Measurements from ENCODE around the gene RABL6. TPM values are rescaled to one million over a fixed set of nuclear protein-coding genes. Genes with fewer than 3 reads are reported as not detected.

The RABL6 gene, protein sequence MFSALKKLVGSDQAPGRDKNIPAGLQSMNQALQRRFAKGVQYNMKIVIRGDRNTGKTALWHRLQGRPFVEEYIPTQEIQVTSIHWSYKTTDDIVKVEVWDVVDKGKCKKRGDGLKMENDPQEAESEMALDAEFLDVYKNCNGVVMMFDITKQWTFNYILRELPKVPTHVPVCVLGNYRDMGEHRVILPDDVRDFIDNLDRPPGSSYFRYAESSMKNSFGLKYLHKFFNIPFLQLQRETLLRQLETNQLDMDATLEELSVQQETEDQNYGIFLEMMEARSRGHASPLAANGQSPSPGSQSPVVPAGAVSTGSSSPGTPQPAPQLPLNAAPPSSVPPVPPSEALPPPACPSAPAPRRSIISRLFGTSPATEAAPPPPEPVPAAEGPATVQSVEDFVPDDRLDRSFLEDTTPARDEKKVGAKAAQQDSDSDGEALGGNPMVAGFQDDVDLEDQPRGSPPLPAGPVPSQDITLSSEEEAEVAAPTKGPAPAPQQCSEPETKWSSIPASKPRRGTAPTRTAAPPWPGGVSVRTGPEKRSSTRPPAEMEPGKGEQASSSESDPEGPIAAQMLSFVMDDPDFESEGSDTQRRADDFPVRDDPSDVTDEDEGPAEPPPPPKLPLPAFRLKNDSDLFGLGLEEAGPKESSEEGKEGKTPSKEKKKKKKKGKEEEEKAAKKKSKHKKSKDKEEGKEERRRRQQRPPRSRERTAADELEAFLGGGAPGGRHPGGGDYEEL
- 68.2 and 77.4 TPM in 2 replicates for total RNA-seq

DNA sequence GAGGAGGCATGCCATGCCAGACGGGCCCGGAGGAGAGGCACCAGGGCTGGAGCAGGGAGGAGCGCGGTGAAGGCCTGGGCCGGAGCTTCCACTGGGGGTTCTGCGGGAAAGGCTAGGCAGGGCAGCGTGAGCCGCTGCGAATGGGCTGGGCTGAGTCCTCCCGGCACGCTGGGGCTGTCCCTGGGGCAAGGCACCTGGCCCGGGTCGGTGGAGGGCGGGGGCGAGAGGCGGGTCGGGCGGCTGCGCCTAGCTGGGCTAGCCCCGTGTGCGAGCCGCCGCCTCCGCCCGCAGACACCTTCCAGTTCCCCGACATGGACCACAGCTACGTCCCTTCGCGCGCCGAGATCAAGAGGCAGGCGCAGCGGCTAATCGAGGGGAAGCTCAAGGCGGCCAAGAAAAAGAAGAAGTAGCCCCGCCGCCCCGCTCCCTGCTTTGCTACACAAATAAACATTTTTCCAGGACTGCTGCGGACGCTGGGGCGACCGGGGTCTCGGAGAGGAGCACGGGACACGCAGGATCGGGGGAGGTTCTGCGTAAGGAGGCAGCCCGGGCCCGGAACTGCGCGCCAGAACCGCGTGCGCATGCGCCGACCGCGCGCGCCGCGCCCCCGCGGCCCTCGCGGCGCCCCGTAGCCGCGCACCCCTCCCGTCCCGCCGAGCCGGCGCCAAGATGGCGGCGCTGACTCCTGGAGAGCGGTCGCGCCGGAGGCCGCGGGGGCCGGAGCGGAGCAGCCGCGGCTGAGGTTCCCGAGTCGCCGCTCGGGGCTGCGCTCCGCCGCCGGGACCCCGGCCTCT is at the start of gene RABL6:
Gene RABL6, plus strand, starts transcription at position 668 of the 794 bp plus-strand sequence. CDS start 249 bp downstream, outside the sequence.

DNA sequence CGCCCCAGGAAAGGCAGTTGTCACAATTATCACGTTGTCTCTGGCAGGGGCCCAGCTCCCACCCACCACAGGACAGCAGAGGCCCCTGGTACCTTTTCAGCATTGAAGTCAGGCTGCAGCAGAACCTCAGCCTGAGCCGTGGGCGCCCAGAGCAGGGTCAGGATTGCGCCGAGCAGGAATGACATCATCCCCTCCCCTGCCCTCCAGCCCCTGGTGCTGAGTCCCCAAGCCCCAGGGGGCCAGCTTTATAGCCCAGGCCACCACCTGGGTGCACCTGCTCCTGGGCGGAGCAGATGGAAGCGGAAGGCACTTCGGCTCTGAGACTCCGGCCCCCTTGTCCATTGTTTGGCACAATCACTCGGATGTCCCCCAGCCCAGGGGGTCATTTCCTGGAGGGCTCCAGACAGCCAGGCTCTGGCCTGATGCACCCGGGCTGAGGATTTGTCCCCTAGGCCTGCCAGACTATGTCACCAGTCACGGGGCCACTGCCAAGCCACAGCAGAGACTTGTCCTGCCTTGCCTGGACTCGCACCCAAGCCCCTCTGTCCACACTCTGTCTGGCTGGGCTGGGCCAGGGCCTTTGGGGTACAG is 43.4 kb upstream of the RABL6 start, which contains the start of gene LCN15:
Gene LCN15, minus strand, starts transcription at position 218 of the 591 bp plus-strand sequence. Its CDS starts 30 bp downstream, at position 188.

DNA sequence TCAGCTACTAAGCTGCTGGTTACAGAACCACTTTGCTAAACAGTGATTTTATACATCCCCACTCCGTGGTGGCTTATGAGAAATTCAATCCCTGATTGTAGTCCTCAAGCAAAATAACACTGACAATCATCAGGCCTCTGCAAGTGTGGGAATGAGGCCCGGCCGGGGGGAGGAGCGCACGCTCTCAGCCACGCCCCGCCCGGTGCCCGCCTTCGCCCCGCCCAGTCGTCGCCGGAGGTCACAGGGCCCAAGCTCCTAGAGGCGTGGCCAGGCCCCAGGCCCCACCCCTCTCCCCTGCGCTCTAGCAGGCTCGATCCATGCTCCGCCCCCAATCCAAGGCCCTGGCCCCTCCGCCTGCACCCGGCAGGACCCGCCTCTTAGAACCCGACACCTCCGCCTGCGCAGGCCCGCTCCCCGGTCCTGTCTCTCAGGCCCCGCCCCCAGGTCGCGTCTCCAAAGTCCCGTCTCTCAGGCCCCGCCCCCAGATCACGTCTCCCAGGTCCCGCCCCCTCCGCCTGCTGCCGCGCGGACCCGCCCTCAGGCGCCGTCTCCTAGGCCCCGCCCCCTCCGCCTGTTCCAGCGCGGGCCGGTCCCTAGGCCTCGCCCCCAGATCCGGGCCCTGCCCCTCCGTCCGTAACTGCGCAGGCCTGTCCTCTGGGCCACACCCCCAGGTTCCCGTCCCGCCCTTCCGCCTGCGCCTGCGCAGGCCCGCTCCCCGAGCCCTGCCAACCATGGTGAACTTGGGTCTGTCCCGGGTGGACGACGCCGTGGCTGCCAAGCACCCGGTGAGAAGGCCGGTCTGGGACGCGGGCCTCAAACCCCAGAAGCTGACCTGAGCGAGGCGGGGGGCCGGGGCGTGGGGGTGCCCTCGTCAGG is 16.9 kb upstream of the RABL6 start, which contains the start of gene TMEM141:
Gene TMEM141, plus strand, starts transcription at position 705 of the 876 bp plus-strand sequence. Its CDS starts 27 bp downstream, at position 732.

DNA sequence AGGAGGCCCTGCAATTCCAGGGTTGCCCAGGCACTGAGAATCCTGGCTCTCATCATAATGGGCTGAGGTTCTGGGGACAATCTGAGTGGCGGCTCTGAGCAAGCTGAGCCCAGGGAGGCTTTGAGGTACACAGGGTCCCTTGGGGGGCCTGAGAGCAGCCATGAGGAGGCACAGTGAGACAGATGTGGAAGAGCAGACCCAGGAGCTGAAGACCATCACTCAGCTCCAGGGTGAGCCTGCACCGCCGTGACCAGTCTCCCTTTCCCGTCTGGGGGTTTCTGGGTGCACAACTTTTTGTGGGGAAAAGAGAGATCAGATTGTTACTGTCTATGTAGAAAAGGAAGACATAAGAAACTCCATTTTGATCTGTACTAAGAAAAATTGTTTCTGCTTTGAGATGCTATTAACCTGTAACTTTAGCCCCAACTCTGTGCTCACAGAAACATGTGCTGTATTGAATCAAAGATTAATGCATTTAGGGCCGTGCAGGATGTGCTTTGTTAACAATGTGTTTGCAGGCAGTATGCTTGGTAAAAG is 11.4 kb upstream of the RABL6 start, which contains the start of gene CCDC183:
Gene CCDC183, plus strand, starts transcription at position 101 of the 537 bp plus-strand sequence. Its CDS starts 60 bp downstream, at position 161.

DNA sequence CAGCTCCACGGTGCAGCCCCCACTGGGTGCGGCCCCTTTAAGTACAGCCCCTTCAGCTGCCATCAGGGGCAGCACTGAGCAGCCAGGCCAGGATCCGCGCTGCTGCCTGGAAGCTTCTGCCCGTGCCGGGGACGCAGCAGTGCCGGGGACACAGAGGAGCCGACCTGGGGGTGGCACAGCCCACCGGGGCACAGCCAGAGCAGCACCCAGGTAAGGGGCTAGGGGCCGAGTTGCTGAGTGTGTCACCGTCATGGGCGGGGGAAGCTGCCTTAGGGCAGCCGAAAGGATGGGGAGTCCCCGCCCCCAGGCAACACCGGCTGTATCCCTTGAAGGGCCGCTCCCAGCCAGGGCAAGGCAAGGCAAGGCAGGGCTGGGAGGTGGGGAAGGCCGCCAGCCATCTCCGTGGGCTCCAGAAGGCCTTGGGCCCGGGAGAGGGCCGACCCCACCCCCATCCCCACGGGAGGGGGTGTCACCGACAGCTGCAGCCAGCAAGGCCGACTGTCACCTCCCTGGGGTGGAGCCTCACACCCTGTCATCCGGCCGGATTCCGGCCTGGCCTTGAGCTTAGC is 34.7 kb downstream of the RABL6 start, which contains the start of gene AJM1:
Gene AJM1, plus strand, starts transcription at position 99 of the 569 bp plus-strand sequence. CDS start 1,937 bp downstream, outside the sequence.

DNA sequence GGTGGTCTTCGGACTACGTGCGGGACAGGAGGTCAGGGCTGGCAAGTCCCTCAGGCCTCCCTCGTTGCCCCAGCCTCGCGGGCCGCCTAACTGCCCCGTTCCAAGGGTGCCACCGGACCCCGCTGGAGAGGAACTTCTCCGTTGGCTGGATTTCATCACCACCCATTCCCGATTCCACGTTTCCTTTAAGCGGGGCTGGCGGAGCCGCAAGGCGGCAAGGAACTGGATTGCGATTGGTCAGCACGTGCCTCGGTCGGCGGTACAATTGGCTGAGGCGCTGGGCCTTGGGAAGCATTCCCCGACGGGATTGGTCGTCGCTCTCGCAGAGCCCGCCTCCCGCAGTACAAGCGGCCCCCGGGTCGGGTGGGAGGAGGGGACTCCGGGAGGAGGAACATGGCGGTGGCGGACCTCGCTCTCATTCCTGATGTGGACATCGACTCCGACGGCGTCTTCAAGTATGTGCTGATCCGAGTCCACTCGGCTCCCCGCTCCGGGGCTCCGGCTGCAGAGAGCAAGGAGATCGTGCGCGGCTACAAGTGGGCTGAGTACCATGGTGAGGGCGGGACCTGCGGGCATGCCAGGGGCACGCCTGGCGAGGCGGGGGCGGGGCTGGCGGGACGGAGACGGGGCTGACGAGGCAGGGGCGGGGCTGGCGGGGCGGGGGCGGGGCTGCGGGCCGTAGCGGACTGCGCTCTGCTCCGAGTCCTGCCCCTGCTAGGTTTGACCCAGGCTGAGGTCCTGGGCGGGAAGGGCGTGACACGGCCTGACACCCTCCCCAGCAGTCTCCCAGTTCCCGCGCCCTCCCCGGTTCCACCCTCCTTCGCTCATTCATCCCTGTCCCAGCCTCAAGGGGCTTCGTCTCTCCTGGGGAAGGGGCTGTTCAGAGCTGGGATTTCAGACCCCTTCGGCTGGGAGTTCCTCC is 41.6 kb downstream of the RABL6 start, which contains the start of gene PHPT1:
Gene PHPT1, plus strand, starts transcription at position 372 of the 922 bp plus-strand sequence. Its CDS starts 22 bp downstream, at position 394.

DNA sequence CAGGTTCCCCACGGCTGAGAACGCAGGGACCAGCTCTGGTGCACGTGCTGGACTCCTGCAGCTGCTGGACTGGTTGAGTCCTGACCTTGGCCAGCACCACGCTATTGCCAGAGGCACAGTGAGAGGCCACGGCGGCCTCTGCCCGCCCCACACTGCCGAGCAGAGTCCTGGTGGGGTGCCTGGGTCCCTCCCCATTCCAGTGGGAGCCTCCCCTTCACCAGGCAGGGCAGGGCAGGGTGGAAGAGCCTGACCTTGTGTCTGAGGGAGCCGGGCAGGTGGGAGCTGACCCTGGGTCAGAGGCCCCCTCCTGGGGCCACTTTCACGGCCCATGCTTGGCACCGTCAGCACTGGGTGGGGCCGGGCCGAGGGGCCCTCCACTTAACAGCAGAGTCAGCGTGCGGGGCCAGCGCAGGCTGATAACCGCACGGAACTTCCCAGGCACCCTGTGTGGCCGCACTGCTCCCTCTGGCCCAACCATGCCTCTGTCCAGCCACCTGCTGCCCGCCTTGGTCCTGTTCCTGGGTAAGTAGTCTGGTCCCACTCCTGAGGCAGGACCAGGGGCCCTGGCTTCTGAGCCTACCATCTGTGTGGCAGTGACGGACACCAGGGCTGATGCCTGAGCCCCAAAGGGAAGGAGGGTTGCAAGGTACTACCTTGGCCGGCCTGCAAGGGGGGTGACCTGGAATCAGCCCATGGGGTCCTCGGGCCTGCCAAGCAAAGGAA is 44.4 kb downstream of the RABL6 start, which contains the start of gene MAMDC4:
Gene MAMDC4, plus strand, starts transcription at position 406 of the 723 bp plus-strand sequence. Its CDS starts 71 bp downstream, at position 477.

DNA sequence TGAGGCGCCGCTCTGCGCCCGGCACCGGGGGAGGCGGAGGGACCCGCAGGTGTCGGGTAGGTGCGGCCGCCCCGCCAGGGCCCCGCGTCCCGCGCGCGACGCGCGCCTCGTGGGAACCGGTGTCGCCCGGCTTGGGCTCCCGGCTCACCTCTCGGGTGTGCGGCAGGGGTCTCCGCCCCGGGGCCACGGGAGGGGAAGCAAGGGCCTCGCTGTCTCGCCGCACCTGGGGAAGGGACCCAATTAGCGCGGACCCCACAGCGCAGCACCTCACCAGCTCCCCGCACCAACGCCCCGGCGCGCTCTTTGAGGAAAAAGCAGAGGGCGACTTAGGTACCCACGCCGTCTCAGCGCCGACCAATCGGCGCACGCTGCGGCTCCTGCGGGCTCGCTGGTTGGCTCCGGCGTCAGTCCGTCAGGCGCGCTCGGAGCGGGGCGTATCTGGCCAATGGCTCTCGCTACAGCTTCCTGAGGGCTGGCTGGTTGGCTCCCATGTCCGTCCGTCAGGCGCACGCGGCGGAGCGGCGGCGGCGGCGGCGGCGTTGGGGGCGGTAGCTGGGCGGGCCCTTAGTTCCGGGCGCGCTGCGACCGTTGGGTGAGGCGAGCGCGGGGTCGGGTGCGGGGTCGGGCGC is 78.3 kb downstream of the RABL6 start, which contains the start of gene TRAF2:
Gene TRAF2, plus strand, starts transcription at position 567 of the 629 bp plus-strand sequence. CDS start 12,225 bp downstream, outside the sequence.

Other genes with a start within 250 kb of the RABL6 start
- gene EGFL7, start 145.0 kb upstream of the RABL6 start, total RNA-seq, result 189 and 232 TPM in 2 replicates
- 76.0 and 90.6 TPM in 2 replicates for gene AGPAT2, start 120.5 kb upstream of the RABL6 start, total RNA-seq
- gene DIPK1B, start 95.4 kb upstream of the RABL6 start, total RNA-seq, result 20.1 and 25.1 TPM in 2 replicates
- gene LCN10, start 65.0 kb upstream of the RABL6 start, total RNA-seq, result not detected in 2 replicates
- not detected in 2 replicates for gene LCN6, start 59.4 kb upstream of the RABL6 start, total RNA-seq
- not detected in 2 replicates for gene LCN8, start 49.7 kb upstream of the RABL6 start, total RNA-seq
- gene LCN15, start 43.4 kb upstream of the RABL6 start, total RNA-seq, result not detected in 2 replicates
- 104 and 151 TPM in 2 replicates for gene TMEM141, start 16.6 kb upstream of the RABL6 start, total RNA-seq
- gene CCDC183, start 11.6 kb upstream of the RABL6 start, total RNA-seq, result 0.18 and 1.6 TPM in 2 replicates
- gene AJM1, start 34.5 kb downstream of the RABL6 start, total RNA-seq, result 1.5 and 2.7 TPM in 2 replicates
- gene PHPT1, start 41.5 kb downstream of the RABL6 start, total RNA-seq, result 118 and 128 TPM in 2 replicates
- 3.2 and 3.6 TPM in 2 replicates for gene MAMDC4, start 44.4 kb downstream of the RABL6 start, total RNA-seq
- 376 and 413 TPM in 2 replicates for gene EDF1, start 58.4 kb downstream of the RABL6 start, total RNA-seq
- 3.4 and 6.6 TPM in 2 replicates for gene TRAF2, start 78.6 kb downstream of the RABL6 start, total RNA-seq
- 121 and 137 TPM in 2 replicates for gene FBXW5, start 136.8 kb downstream of the RABL6 start, total RNA-seq
- not detected in 2 replicates for gene C8G, start 137.3 kb downstream of the RABL6 start, total RNA-seq
- gene LCN12, start 144.3 kb downstream of the RABL6 start, total RNA-seq, result not detected in 2 replicates
- gene PTGDS, start 169.6 kb downstream of the RABL6 start, total RNA-seq, result 4.5 and 15.2 TPM in 2 replicates
- gene LCNL1, start 175.0 kb downstream of the RABL6 start, total RNA-seq, result not detected in 2 replicates
- 17.7 and 29.2 TPM in 2 replicates for gene PAXX, start 184.5 kb downstream of the RABL6 start, total RNA-seq
- 4.7 and 16.8 TPM in 2 replicates for gene CLIC3, start 188.6 kb downstream of the RABL6 start, total RNA-seq
- gene ABCA2, start 220.3 kb downstream of the RABL6 start, total RNA-seq, result 12.3 and 23.8 TPM in 2 replicates
- gene FUT7, start 224.1 kb downstream of the RABL6 start, total RNA-seq, result not detected in 2 replicates
- gene NPDC1, start 238.2 kb downstream of the RABL6 start, total RNA-seq, result 51.2 and 71.8 TPM in 2 replicates
- not detected in 2 replicates for gene ENTPD2, start 246.1 kb downstream of the RABL6 start, total RNA-seq

Measured in cardiac atrium fibroblast (primary cell).